HEK293T (cell line): Measurements from ENCODE around the gene LMO2.

ENCODE experiments used
- CTCF ChIA-PET: fragments of 350-600 bp; formaldehyde crosslinking; extraction: SDS; loops from one replicate; lab custom pipeline; 2021; ENCODE audit warnings: antibody characterized with exemption, inconsistent platforms; lab: Yijun Ruan, JAX
- POLR2A ChIA-PET: fragments of 350-600 bp; formaldehyde crosslinking; extraction: SDS; loops from one replicate; lab custom pipeline; 2020; ENCODE audit warnings: antibody characterized with exemption, inconsistent platforms; lab: Yijun Ruan, JAX
- DNase-seq: peaks from one replicate; pipeline ENCODE4 v3.0.0; 2012; ENCODE audit warnings: mixed read lengths; ENCODE audit errors: extremely low spot score
- ARNT ChIP-seq: fragments of 450-650 bp; IDR thresholded peaks from 2 replicates; pipeline ENCODE4 v1.6.1; 2017; ENCODE audit warnings: mild to moderate bottlenecking
- BHLHE40 ChIP-seq: fragments of 450-650 bp; IDR thresholded peaks from 2 replicates; pipeline ENCODE4 v1.6.1; 2016; ENCODE audit warnings: mild to moderate bottlenecking, moderate library complexity, borderline replicate concordance
- CTBP1 ChIP-seq: fragments of 450-650 bp; IDR thresholded peaks from 2 replicates; pipeline ENCODE4 v1.6.1; 2016; ENCODE audit warnings: borderline replicate concordance
- ELF4 ChIP-seq: fragments of 450-650 bp; IDR thresholded peaks from 2 replicates; pipeline ENCODE4 v1.6.1; 2017; ENCODE audit warnings: antibody characterized with exemption
- FOXA1 ChIP-seq: fragments of 450-650 bp; IDR thresholded peaks from 2 replicates; pipeline ENCODE4 v1.6.1; 2016; ENCODE audit warnings: mild to moderate bottlenecking
- FOXK2 ChIP-seq: fragments of 450-650 bp; IDR thresholded peaks from 2 replicates; pipeline ENCODE4 v1.6.1; 2016; ENCODE audit warnings: mild to moderate bottlenecking
- FOXM1 ChIP-seq: fragments of 450-650 bp; IDR thresholded peaks from 2 replicates; pipeline ENCODE4 v1.6.1; 2017; ENCODE audit warnings: mild to moderate bottlenecking, borderline replicate concordance
- HDGF ChIP-seq: fragments of 450-650 bp; IDR thresholded peaks from 2 replicates; pipeline ENCODE4 v1.6.1; 2017; ENCODE audit warnings: antibody characterized with exemption, borderline replicate concordance
- L3MBTL2 ChIP-seq: fragments of 450-650 bp; conservative IDR thresholded peaks from 2 replicates; pipeline ENCODE4 v1.6.1; 2016; ENCODE audit warnings: mild to moderate bottlenecking
- LEF1 ChIP-seq: fragments of 450-650 bp; IDR thresholded peaks from 2 replicates; pipeline ENCODE4 v1.6.1; 2017; ENCODE audit warnings: mild to moderate bottlenecking, borderline replicate concordance
- NFRKB ChIP-seq: fragments of 450-650 bp; IDR thresholded peaks from 2 replicates; pipeline ENCODE4 v1.6.1; 2016; ENCODE audit warnings: mild to moderate bottlenecking, moderate library complexity
- PKNOX1 ChIP-seq: fragments of 450-650 bp; IDR thresholded peaks from 2 replicates; pipeline ENCODE4 v1.6.1; 2016
- SP1 ChIP-seq: fragments of 450-650 bp; IDR thresholded peaks from 2 replicates; pipeline ENCODE4 v1.6.1; 2017
- SUZ12 ChIP-seq: fragments of 450-650 bp; IDR thresholded peaks from 2 replicates; pipeline ENCODE4 v1.6.1; 2016; ENCODE audit warnings: mild to moderate bottlenecking
- TARDBP ChIP-seq: fragments of 450-650 bp; IDR thresholded peaks from 2 replicates; pipeline ENCODE4 v1.6.1; 2016
- ZNF384 ChIP-seq: fragments of 450-650 bp; IDR thresholded peaks from 2 replicates; pipeline ENCODE4 v1.6.1; 2016

Gene LMO2

GRCh38 chr11:33896911-33897310 is 5.0 kb upstream of the LMO2 start:
- no peak for TF ChIP-seq ELF4
- TF ChIP-seq BHLHE40: no peak
- no peak for TF ChIP-seq SUZ12
- TF ChIP-seq NFRKB: no peak
- TF ChIP-seq HDGF: no peak
- no peak for TF ChIP-seq ARNT
- no peak for TF ChIP-seq FOXA1
- no peak for TF ChIP-seq PKNOX1
- TF ChIP-seq FOXK2: no peak
- no peak for TF ChIP-seq LEF1
- TF ChIP-seq CTBP1: no peak
- no peak for TF ChIP-seq SP1
- TF ChIP-seq FOXM1: no peak
- TF ChIP-seq L3MBTL2: no peak
- CTCF ChIA-PET: no interaction called here
- DNase-seq: no peak
- POLR2A ChIA-PET: no interaction called here

- TF ChIP-seq SP1 (no peak), HDGF (no peak), FOXM1 (no peak), PKNOX1 (no peak), SUZ12 (no peak)
- ChIA-PET POLR2A (no interaction called here), CTCF (interaction anchor here (0.6 to 1.1 kb wide), 3 partner anchors 15 to 75 kb away, joined by 3 to 4 read pairs (median 3); no protein-coding TSS in a partner anchor)
- DNase-seq: no peak
Measured at GRCh38 chr11:33895752-33896137, 3.9 kb upstream of the LMO2 start.

GRCh38 chr11:33894398-33894746 is 2.5 kb upstream of the LMO2 start:
- no peak for TF ChIP-seq FOXM1
- no peak for TF ChIP-seq ZNF384
- TF ChIP-seq SUZ12: no peak
- no peak for TF ChIP-seq NFRKB
- no peak for TF ChIP-seq ARNT
- no peak for TF ChIP-seq FOXK2
- TF ChIP-seq L3MBTL2: no peak
- no peak for TF ChIP-seq CTBP1
- TF ChIP-seq LEF1: no peak
- TF ChIP-seq ELF4: no peak
- no peak for TF ChIP-seq SP1
- no peak for TF ChIP-seq BHLHE40
- no peak for TF ChIP-seq TARDBP
- TF ChIP-seq PKNOX1: no peak
- no peak for TF ChIP-seq HDGF
- TF ChIP-seq FOXA1: no peak
- POLR2A ChIA-PET: no interaction called here
- CTCF ChIA-PET: interaction anchor here (1.1 kb wide), 1 partner anchor 14 kb away, joined by 3 read pairs; no protein-coding TSS in a partner anchor

GRCh38 chr11:33893711-33894397 is 2.0 kb upstream of the LMO2 start:
- no peak for TF ChIP-seq TARDBP
- TF ChIP-seq BHLHE40: no peak
- no peak for TF ChIP-seq ARNT
- no peak for TF ChIP-seq FOXA1
- TF ChIP-seq FOXK2: no peak
- TF ChIP-seq SP1: no peak
- TF ChIP-seq FOXM1: no peak
- no peak for DNase-seq
- ChIA-PET CTCF (no interaction called here), POLR2A (no interaction called here)

More at GRCh38 chr11:33894398-33894746, 2.5 kb upstream of the LMO2 start:
- no peak for DNase-seq

GRCh38 chr11:33892906-33893594 is 1.2 kb upstream of the LMO2 start:
- POLR2A ChIA-PET: no interaction called here
- CTCF ChIA-PET: interaction anchor here (0.6 kb wide), 1 partner anchor 116 kb away, joined by 3 read pairs; no protein-coding TSS in a partner anchor
- DNase-seq: no peak
- no peak for TF ChIP-seq ARNT
- no peak for TF ChIP-seq ELF4

GRCh38 chr11:33889821-33890378 is 2.0 kb downstream of the LMO2 start:
- no peak for DNase-seq
- ChIA-PET CTCF (no interaction called here), POLR2A (no interaction called here)
- TF ChIP-seq FOXK2 (no peak), SUZ12 (no peak), ARNT (no peak), BHLHE40 (no peak), NFRKB (no peak), HDGF (no peak), ZNF384 (no peak), SP1 (no peak), FOXA1 (no peak)
